ENCODE results near the gene SYNJ2.

The SYNJ2 gene

DNA sequence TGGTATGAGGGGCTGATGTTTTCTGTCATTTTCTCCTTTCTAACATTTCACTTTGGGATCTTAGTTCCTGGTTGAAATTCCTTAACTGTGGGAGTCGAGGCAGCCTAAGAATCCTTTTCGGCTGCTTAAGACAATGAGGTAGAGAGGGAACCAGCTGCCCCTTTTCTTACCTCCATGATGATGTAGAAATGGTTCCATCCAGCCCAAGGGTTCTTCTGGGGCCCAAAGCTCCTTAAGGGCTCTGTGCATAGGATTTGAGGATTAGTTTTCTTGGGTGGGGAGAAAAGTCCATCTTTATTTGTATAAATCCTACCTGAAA, 33.5 kb downstream of the SYNJ2 start:
- DNase-seq = no peak

- no peak for DNase-seq
Measured at GRCh38 chr6:158016571-158017383, 35.1 kb downstream of the SYNJ2 start.

- DNase-seq = no peak
Measured at GRCh38 chr6:158017621-158018040, 36.0 kb downstream of the SYNJ2 start.

GRCh38 chr6:158018041-158018771, 36.5 kb downstream of the SYNJ2 start:
- no peak for DNase-seq

GRCh38 chr6:158018851-158019361, 37.2 kb downstream of the SYNJ2 start:
- DNase-seq = no peak

DNA sequence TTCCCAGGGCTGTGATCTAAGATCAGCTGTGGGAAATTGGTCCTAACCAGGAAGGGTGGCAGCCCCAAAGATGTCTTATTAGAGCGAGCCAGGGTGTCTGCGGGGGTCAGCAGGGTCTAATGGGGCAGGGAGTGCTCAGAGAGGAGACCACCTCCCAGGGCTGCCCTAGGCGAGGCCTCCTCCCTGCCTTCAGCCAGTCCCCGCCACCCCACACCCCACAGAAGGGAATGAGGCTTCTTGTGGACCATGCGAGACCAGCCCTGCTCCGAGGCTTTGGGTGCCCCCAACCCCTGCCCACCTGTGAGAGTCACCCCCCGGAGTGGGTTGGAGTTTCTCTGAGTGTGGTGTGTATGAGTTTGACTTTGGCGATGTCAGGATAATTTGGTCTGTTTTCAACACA, 37.8 kb downstream of the SYNJ2 start:
- DNase-seq = no peak

DNA sequence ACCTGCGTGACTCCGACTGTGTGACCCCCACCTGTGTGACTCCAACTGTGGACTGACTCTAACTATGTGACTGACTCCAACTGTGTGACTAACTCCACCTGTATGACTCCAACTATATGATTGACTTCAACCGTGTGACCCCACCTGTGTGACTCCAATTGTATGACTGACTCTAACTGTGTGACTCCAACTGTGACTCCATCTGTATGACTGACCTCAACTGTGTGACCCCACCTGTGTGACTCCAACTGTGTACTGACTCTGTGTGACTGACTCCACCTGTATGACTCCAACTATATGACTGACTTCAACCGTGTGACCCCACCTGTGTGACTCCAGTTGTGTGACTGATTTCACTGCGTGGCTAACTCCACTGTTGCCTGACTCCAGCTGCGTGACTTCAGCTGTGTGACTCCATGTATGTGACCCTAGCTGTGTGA, 38.6 kb downstream of the SYNJ2 start:
- no peak for DNase-seq

GRCh38 chr6:158020811-158021210, 39.1 kb downstream of the SYNJ2 start:
- DNase-seq = no peak

- DNase-seq = no peak
Measured at GRCh38 chr6:158021376-158021775, 39.7 kb downstream of the SYNJ2 start.

DNA sequence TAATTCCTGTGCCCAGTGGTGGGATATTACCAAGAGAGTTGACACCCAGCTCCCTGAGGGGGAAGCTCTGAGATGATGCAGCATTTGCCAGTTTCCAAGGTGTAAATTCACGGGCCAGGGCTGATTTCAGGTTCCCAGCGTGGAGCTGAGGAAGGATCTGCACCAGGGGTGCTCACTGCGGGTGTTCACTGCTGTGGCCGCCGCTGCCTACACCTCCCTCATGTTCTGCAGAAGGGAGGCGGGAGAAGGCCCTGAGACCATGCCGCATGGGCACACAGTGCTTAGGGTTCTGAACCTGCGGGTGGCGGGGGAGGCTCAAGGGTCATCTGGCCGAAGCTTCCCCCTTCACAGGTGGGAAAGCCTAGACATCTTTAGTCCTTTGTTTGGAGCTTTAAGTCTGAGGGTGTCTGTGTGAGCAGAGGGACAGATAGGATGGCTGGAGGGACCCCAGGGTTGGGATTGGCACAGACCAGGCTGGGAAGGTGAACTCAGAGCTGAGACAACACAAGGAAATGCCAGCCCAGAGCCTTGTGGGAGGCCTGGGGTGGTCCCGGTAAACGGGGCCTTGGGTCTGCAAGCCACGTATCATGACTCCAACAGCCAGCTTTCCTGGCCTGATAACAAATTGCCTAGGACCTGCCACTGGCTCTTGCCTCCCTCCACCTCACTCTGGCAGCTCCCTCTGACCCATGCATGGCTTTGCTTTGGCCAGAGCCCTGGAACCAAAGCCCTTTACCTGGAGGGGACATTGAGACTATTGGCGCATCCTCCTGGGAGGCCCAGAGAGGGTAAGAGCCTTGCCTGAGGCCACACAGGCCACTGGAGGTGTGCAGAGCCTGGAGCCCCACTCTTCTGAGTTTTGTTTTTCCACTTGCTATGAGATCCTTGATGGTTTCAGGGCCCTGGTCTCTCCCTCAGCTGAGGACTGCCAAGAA, 40.4 kb downstream of the SYNJ2 start:
- no peak for DNase-seq

DNA sequence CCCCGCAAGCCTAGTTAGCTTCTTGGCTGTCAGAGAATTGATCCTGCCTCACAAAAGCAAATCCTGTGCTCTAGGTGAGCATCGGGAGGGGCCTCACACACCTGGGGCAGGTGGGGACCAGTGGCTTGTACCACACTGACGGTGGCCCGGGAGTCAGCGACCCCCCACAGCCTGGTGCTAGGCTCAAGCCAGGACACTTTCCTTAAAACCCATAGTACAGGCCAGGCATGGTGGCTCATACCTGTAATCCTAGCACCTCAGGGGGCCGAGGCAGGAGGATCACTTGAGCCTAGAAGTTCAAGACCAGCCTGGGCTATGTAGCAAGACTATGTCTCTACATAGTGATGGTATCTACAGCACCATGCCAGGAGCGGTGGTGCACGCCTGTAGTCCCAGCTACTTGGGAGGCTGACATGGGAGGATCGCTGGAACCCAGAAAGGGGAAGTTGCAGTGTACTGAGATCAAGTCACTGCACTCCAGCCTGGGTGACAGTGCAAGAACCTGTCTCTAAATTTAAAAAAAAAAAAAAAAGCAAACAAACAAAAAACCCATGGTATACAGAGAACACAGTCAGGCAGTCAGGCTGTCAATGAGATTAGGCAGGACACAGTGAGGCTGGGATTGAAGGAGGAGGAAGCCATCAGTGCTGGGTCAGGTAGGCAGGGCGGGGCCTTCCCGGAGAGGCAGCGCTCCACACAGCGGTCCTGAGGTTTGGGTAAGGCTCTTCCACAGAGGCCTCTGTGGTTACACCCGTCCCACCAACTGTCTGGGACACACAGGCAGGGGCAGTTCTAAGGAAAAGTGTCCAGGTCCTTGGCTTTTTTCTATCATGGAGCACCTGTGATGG, 41.3 kb downstream of the SYNJ2 start:
- no peak for DNase-seq

- DNase-seq = no peak
Measured at GRCh38 chr6:158023597-158023939, 41.9 kb downstream of the SYNJ2 start.

DNA sequence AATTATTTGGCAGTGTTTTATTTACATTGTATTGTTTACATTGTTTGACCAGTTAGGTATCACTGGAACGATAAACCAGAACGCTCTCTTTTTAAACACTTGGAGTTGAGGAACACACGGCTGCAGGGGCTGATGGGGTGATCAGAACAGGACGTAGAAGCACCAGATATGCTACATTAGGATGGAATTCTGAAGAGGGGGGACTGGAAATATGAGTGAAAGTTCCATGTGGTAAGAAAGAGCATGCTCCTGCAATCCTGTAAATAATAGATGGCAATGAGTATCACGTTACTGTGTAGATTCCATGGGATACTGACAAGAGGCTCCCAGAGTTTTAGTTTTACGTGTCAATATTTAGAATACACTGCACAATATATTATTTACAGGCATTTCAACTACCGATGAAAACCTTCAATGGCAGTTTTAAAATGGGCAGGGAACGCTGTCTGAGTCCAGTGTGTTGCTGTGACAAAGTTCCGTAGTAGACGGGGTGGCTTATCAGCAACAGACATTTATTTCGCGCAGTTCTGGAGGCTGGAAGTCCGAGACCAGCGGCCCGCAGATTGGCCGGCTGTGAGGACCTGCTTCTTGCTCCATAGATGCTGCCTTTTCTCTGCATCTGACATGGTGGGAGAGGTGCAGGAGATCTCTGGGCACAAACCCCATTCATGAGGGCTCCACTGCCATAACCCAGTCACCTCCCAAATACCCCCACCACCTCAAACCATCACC, 43.1 kb downstream of the SYNJ2 start:
- DNase-seq = no peak

GRCh38 chr6:158026054-158026900, 44.6 kb downstream of the SYNJ2 start:
- peak; percentile 67 for DNase-seq

DNA sequence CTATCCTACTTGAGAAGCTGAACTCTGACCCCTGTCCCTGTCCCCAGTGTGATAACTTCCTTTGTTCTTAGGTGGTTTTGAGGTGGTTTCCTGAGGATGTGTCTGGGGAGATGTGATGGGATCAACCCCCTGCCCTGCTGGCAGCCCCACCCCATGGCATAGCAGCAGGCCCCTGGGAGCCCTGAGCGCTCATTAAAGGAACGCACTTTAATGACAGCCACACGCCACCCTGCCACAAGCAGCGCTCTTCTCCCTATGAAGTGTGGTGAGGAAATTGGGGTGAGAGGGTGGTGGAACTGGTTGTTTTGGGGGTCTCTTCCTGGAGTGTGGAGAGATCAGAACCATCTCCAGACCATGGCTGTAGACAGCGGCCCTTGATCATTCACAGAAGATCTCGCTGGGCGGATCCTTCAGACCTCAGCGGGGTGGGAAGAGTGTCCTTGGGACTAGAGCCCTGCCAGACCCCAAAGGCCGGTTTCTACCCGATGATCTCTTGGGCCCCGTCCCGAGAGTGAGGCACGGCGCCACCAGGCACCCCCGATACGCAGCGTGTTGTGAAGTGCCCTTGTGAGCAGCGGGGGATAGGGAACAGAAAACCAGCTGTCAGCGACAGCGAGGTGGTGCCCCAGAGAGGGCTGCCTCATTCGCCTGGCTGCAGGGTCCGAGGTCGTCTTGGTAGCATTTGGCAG, 45.4 kb downstream of the SYNJ2 start:
- DNase-seq = no peak

GRCh38 chr6:158027590-158028285, 46.1 kb downstream of the SYNJ2 start:
- no peak for DNase-seq

DNA sequence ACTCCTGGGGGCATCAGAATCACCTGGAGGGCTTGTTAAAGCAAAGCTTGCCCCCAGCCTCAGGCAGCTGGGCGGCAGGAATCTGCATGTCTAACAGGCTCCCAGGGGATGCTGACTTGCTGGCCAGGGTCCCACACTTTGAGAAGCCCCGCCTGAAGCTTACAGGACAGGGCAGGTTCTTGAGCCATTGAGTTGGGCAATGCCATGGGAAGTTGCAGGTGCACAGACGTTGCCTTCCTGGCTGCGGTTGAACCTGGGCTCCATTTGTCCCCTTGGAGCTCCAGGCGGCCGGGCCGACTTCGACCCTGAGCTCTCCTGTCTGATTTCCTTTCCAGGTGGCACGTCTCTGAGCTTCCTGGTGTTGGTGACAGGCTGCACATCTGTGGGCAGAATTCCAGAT, 46.8 kb downstream of the SYNJ2 start:
- no peak for DNase-seq

GRCh38 chr6:158028876-158029275, 47.2 kb downstream of the SYNJ2 start:
- no peak for DNase-seq

GRCh38 chr6:158029668-158030230, 48.1 kb downstream of the SYNJ2 start:
- DNase-seq = no peak
